OCI-LY7 (cell line): ENCODE results near the gene EIF4E3. TPM values are rescaled to one million over a fixed set of nuclear protein-coding genes. Genes with fewer than 3 reads are reported as not detected.

Source experiments
- BruUV-seq: library from RNA; stranded (reverse); fragments of 400-500 nt; replicated peaks from 2 replicates; lab custom pipeline; 2021; lab: Mats Ljungman, UMichigan
- CTCF ChIA-PET: fragments of 300-600 bp; sonication (Branson Sonifier 250); formaldehyde crosslinking; loops from one replicate; lab custom pipeline; 2022; ENCODE audit warnings: antibody characterized with exemption; ENCODE audit not compliant: unreplicated experiment; lab: Charles Lee
- POLR2A ChIA-PET: fragments of 300-600 bp; sonication (Branson Sonifier 250); formaldehyde crosslinking; loops from one replicate; lab custom pipeline; 2022; ENCODE audit warnings: antibody characterized with exemption; lab: Charles Lee
- DNase-seq: peaks from one replicate; pipeline ENCODE4 v3.0.0-alpha.2; 2015; ENCODE audit warnings: low spot score
- H2AFZ ChIP-seq: fragments of 200-600 bp; sonication (generic), shearing (Covaris generic); 2 replicates; pipeline ENCODE4 v1.6.1; 2014; ENCODE audit warnings: mild to moderate bottlenecking, antibody characterized with exemption, low read length, moderate library complexity
- H3K27ac ChIP-seq: fragments of 200-600 bp; sonication (generic); 2 replicates; pipeline ENCODE4 v1.5.1; 2014; ENCODE audit warnings: mixed run types, low read depth, mild to moderate bottlenecking, moderate library complexity, low read length, inconsistent platforms; ENCODE audit not compliant: poor library complexity, severe bottlenecking
- H3K36me3 ChIP-seq: fragments of 200-600 bp; sonication (generic); 2 replicates; pipeline ENCODE4 v1.6.1; 2014; ENCODE audit warnings: mild to moderate bottlenecking, antibody characterized with exemption, low read length, moderate library complexity, mixed read lengths; ENCODE audit not compliant: insufficient read depth
- H3K4me1 ChIP-seq: fragments of 200-600 bp; sonication (generic); 2 replicates; pipeline ENCODE4 v1.5.1; 2014; ENCODE audit warnings: mild to moderate bottlenecking, low read length; ENCODE audit not compliant: insufficient read depth, poor library complexity, severe bottlenecking
- H3K4me2 ChIP-seq: fragments of 200-600 bp; sonication (generic); 2 replicates; pipeline ENCODE4 v1.6.1; 2014; ENCODE audit warnings: mild to moderate bottlenecking, low read length
- H3K4me3 ChIP-seq: fragments of 200-600 bp; sonication (generic); 2 replicates; pipeline ENCODE4 v1.5.1; 2014; ENCODE audit warnings: mild to moderate bottlenecking, low read depth, low read length; ENCODE audit not compliant: poor library complexity, severe bottlenecking
- H3K79me2 ChIP-seq: fragments of 200-600 bp; sonication (generic); 2 replicates; pipeline ENCODE4 v1.6.1; 2016; ENCODE audit warnings: low read depth, mild to moderate bottlenecking, low read length, moderate library complexity, mixed read lengths; ENCODE audit not compliant: insufficient read depth
- H3K9me2 ChIP-seq: fragments of 200-600 bp; sonication (generic); 2 replicates; pipeline ENCODE4 v1.6.1; 2016; ENCODE audit warnings: mild to moderate bottlenecking, low read length, mixed read lengths; ENCODE audit not compliant: insufficient read depth
- H3K9me3 ChIP-seq: fragments of 200-600 bp; sonication (generic); 2 replicates; pipeline ENCODE4 v1.6.1; 2014; ENCODE audit warnings: mild to moderate bottlenecking, mixed run types, low read length, mixed read lengths
- H4K20me1 ChIP-seq: fragments of 200-600 bp; sonication (generic); 2 replicates; pipeline ENCODE4 v1.6.1; 2014; ENCODE audit warnings: mild to moderate bottlenecking, antibody characterized with exemption, low read length, moderate library complexity, mixed read lengths; ENCODE audit not compliant: insufficient read depth
- EZH2phosphoT487 ChIP-seq: fragments of 200-600 bp; sonication (generic); IDR thresholded peaks from 2 replicates; pipeline ENCODE4 v1.6.1; 2018; ENCODE audit warnings: low read depth, borderline replicate concordance, mild to moderate bottlenecking, mixed run types, antibody characterized with exemption, low read length, moderate library complexity, mixed read lengths
- intact Hi-C: fragments of 100-400 bp; cut with micrococcal nuclease; formaldehyde crosslinking; loops from one replicate; pipeline ENCODE4 v1.10.0; 2022; ENCODE audit not compliant: unreplicated experiment
- total RNA-seq, 2 experiments: library from RNA; depleted of rRNA in 1 of 2; stranded (reverse); fragments of >200 nt in 1 of 2; shearing (Covaris generic) in 1 of 2; gene quantifications; 2 replicates each; pipeline ENCODE4 v1.2.3, GENCODE V29; 2014 to 2022
- TF ChIP-seq, protein P1 (sequence below): fragments of 200-600 bp; sonication (generic); conservative IDR thresholded peaks from 2 replicates; pipeline ENCODE4 v1.5.1; 2014; ENCODE audit warnings: mild to moderate bottlenecking, antibody characterized with exemption, low read length, moderate library complexity, mixed read lengths

EIF4E3 gene
- total RNA-seq, 2 experiments from 2014 or later, result not detected

DNA sequence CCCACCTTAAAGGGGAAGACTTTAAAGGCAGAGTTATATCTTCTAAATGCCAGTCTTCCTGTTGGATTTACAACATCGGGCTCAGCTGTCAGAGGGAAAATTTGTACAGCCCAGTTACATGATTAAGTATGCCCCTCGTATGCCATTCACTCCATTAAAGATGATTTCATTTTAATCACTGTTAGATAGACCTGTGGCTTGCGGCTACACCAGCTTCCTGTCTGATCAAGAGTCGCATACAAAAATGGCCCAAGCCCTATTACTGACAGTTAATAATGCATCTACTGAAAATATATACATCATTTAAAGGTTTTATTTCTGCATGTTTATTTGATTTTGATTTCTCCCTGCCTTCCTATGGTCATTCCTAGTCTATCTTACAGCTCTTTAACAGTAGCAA is 7.1 kb downstream of the EIF4E3 start:
- Histone ChIP-seq H2AFZ (no peak overlapping the region), H4K20me1 (no peaks in the 10 kb centered on the region), H3K9me3 (no peaks in the 10 kb centered on the region), H3K27ac (no peak overlapping the region), H3K4me1 (no peaks in the 10 kb centered on the region), H3K9me2 (no peaks in the 10 kb centered on the region), H3K4me3 (no peak overlapping the region), H3K4me2 (no peak overlapping the region), H3K36me3 (no peaks in the 10 kb centered on the region), H3K79me2 (no peaks in the 10 kb centered on the region)
- no TSS peak for BruUV-seq
- TF ChIP-seq EZH2phosphoT487, result no peak
- TF ChIP-seq, protein P1, sequence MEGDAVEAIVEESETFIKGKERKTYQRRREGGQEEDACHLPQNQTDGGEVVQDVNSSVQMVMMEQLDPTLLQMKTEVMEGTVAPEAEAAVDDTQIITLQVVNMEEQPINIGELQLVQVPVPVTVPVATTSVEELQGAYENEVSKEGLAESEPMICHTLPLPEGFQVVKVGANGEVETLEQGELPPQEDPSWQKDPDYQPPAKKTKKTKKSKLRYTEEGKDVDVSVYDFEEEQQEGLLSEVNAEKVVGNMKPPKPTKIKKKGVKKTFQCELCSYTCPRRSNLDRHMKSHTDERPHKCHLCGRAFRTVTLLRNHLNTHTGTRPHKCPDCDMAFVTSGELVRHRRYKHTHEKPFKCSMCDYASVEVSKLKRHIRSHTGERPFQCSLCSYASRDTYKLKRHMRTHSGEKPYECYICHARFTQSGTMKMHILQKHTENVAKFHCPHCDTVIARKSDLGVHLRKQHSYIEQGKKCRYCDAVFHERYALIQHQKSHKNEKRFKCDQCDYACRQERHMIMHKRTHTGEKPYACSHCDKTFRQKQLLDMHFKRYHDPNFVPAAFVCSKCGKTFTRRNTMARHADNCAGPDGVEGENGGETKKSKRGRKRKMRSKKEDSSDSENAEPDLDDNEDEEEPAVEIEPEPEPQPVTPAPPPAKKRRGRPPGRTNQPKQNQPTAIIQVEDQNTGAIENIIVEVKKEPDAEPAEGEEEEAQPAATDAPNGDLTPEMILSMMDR, result no peak
- POLR2A ChIA-PET, result no interaction called here
- CTCF ChIA-PET, result no interaction called here
- intact Hi-C loops, result no loop called here
- DNase-seq, result no peak

DNA sequence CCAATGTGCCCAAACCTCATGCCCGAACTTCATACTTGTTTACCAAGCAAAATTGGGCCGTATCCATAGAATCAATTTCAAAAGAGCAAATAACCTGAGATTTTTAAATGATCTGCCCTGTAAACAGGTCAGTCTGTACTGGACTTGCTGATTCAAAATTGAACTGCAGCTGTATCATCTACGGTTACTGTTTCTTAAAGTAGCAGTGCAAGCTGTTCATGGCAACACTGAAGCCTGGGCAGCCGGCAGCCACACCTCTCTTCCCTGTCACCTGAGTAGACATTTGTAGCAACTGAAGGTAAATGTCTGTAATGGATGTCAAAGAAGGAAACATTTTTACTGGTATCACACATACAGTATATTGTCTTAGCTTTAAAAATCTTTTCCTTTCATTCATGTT is 10.6 kb downstream of the EIF4E3 start:
- intact Hi-C loops, result loop anchor here (5.0 kb wide), 1 partner anchor 1373 kb away; no protein-coding TSS in a partner anchor
- TF ChIP-seq, protein P1, result no peak
- TF ChIP-seq EZH2phosphoT487, result no peak
- no TSS peak for BruUV-seq
- CTCF ChIA-PET, result no interaction called here
- H3K27ac ChIP-seq, result no peak overlapping the region
- H4K20me1 ChIP-seq, result no peaks in the 10 kb centered on the region
- no peaks in the 10 kb centered on the region for H3K36me3 ChIP-seq
- H3K4me1 ChIP-seq, result no peaks in the 10 kb centered on the region
- no peak overlapping the region for H2AFZ ChIP-seq
- POLR2A ChIA-PET, result no interaction called here
- H3K4me2 ChIP-seq, result no peak overlapping the region
- H3K79me2 ChIP-seq, result no peaks in the 10 kb centered on the region
- H3K9me3 ChIP-seq, result no peaks in the 10 kb centered on the region
- no peaks in the 10 kb centered on the region for H3K9me2 ChIP-seq
- no peak for DNase-seq
- no peak overlapping the region for H3K4me3 ChIP-seq

DNA sequence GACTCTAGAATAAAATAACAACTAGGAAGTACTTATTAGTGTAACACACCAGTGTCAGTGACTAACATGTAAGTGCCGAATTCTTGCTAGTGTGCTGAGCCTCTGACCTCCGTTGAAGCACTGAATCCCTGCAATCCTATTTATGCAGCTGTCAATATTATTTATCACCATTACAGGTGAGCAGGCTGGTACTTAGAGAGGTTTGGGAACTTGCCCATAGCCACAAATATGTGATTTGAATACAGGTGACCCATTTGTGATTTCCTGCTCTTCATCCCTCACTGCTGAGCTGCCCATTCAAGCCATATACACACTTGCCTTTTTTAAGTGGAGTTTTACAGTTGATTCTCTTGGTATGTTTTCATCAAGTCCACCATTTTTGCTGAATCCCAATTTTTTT is 12.2 kb downstream of the EIF4E3 start:
- no peak for DNase-seq
- intact Hi-C loops, result loop anchor here (5.0 kb wide), 1 partner anchor 1374 kb away; no protein-coding TSS in a partner anchor
- CTCF ChIA-PET, result no interaction called here
- Histone ChIP-seq H3K9me2 (no peaks in the 10 kb centered on the region), H3K36me3 (no peaks in the 10 kb centered on the region), H3K27ac (no peak overlapping the region), H2AFZ (no peak overlapping the region), H3K4me3 (no peak overlapping the region), H3K79me2 (no peaks in the 10 kb centered on the region), H3K4me2 (no peak overlapping the region), H3K9me3 (no peaks in the 10 kb centered on the region), H4K20me1 (no peaks in the 10 kb centered on the region), H3K4me1 (no peaks in the 10 kb centered on the region)
- TF ChIP-seq, protein P1, result no peak
- no peak for TF ChIP-seq EZH2phosphoT487
- no TSS peak for BruUV-seq
- POLR2A ChIA-PET, result no interaction called here
